Lower leg skin (tissue), 4 donors: ENCODE measurements around the gene NECTIN1. TPM values are rescaled to one million over a fixed set of nuclear protein-coding genes. Genes with fewer than 3 reads are reported as not detected.

ENCODE experiments used
- DNase-seq, 2 donors: peaks; one replicate each; pipeline ENCODE4 v3.0.0-alpha.2; 2019; ENCODE audit warnings: low spot score in 2 of 2
- H3K4me3 ChIP-seq: fragments of 200-600 bp; sonication (generic); 2 replicates; pipeline ENCODE4 v1.5.1; 2017; ENCODE audit warnings: mild to moderate bottlenecking, low read depth; ENCODE audit not compliant: poor library complexity, severe bottlenecking
- CTCF ChIP-seq, 3 donors: fragments of 450-650 bp; IDR thresholded peaks; one replicate each; pipeline ENCODE4 v1.5.1; 2016; ENCODE audit warnings: antibody characterized with exemption in 3 of 3, mild to moderate bottlenecking in 3 of 3, moderate library complexity in 2 of 3
- POLR2A ChIP-seq, 2 donors: fragments of 450-650 bp; IDR thresholded peaks; one replicate each; pipeline ENCODE4 v1.6.1; 2016 to 2017; ENCODE audit warnings: antibody characterized with exemption in 2 of 2, mild to moderate bottlenecking in 1 of 2, moderate library complexity in 1 of 2
- WGBS, 2 donors: methylation state at CpG; one replicate each; pipeline ENCODE4 v1.1.5; 2018; 5-methylcytosine and 5-hydroxymethylcytosine counted together
- intact Hi-C: fragments of 100-400 bp; cut with DNase I; formaldehyde crosslinking; loops from one replicate; pipeline ENCODE4 v1.15.0; 2023; ENCODE audit warnings: low total_unique reads
- total RNA-seq, 4 donors: library from RNA; depleted of rRNA; stranded (reverse); fragments of >200 nt; gene quantifications; one replicate each; pipeline ENCODE4 v1.1.0, GENCODE V29; 2016

NECTIN1 gene
- total RNA-seq, 4 donors from 2014 or later: 111 to 142 (median 130) TPM

GRCh38 chr11:119624629-119625028 lies 104.4 kb downstream of the NECTIN1 start:
- WGBS, 2 donors: 87 to 88% methylated on average over 6 of the region's 6 CpGs
- intact Hi-C loops: no loop called here
- no peak overlapping the region for H3K4me3 ChIP-seq
- TF ChIP-seq POLR2A (IDR thresholded peaks at IDR 0.05): no peak
- no peak for TF ChIP-seq CTCF (IDR thresholded peaks at IDR 0.05)
- no peak for DNase-seq

GRCh38 chr11:119624102-119624615 lies 104.8 kb downstream of the NECTIN1 start:
- intact Hi-C loops: no loop called here
- WGBS, 2 donors: 44 to 55% methylated on average over 3 to 8 of the region's 9 CpGs
- no peak for DNase-seq
- TF ChIP-seq POLR2A (IDR thresholded peaks at IDR 0.05) (no peak), CTCF (IDR thresholded peaks at IDR 0.05) (no peak)
- no peak overlapping the region for H3K4me3 ChIP-seq

GRCh38 chr11:119623682-119624081 lies 105.3 kb downstream of the NECTIN1 start:
- H3K4me3 ChIP-seq: no peak overlapping the region
- DNase-seq: no peak
- WGBS, 2 donors: 67 to 79% methylated on average over 5 of the region's 5 CpGs
- no peak for TF ChIP-seq POLR2A (IDR thresholded peaks at IDR 0.05)
- TF ChIP-seq CTCF (IDR thresholded peaks at IDR 0.05): no peak
- intact Hi-C loops: no loop called here

GRCh38 chr11:119622454-119623143 lies 106.4 kb downstream of the NECTIN1 start:
- WGBS, 2 donors: 75 to 87% methylated on average over 17 of the region's 17 CpGs
- intact Hi-C loops: no loop called here
- no peak overlapping the region for H3K4me3 ChIP-seq
- no peak for DNase-seq
- TF ChIP-seq CTCF (IDR thresholded peaks at IDR 0.05) (no peak), POLR2A (IDR thresholded peaks at IDR 0.05) (no peak)

- no peak for DNase-seq
- intact Hi-C loops: no loop called here
- no peak overlapping the region for H3K4me3 ChIP-seq
- 59 to 66% methylated on average over 3 of the region's 3 CpGs for WGBS, 2 donors
- TF ChIP-seq POLR2A (IDR thresholded peaks at IDR 0.05) (no peak), CTCF (IDR thresholded peaks at IDR 0.05) (no peak)
Measured at GRCh38 chr11:119619665-119620064, 109.3 kb downstream of the NECTIN1 start.
